Measurements from ENCODE around the gene AIFM1.

AIFM1 gene

GRCh38 chrX:130179170-130179569 lies 13.5 kb upstream of the AIFM1 start:
- TF ChIP-seq RAD21 (IDR thresholded peaks at IDR 0.05; ENCODE audit: low read depth) = no peak
- no peak for TF ChIP-seq NFIC (IDR thresholded peaks at IDR 0.05)
- no peak for TF ChIP-seq YY1 (IDR thresholded peaks at IDR 0.05; ENCODE audit: low read depth)
- TF ChIP-seq ZBTB7A (IDR thresholded peaks at IDR 0.05; ENCODE audit: low read depth) = no peak
- TF ChIP-seq CREB1 (IDR thresholded peaks at IDR 0.05; ENCODE audit: low read depth) = no peak
- TF ChIP-seq TCF12 (IDR thresholded peaks at IDR 0.05; ENCODE audit: low read depth) = no peak
- TF ChIP-seq EGR1 (IDR thresholded peaks at IDR 0.05) = no peak
- TF ChIP-seq FOXM1 (IDR thresholded peaks at IDR 0.05; ENCODE audit: borderline replicate concordance, low read depth) = no peak
- TF ChIP-seq EP300 (IDR thresholded peaks at IDR 0.05; ENCODE audit: borderline replicate concordance) = no peak
- TF ChIP-seq MAX (IDR thresholded peaks at IDR 0.05) = no peak
- no peak for TF ChIP-seq USF1 (IDR thresholded peaks at IDR 0.05)
- TF ChIP-seq CEBPB (IDR thresholded peaks at IDR 0.05) = no peak
- TF ChIP-seq TAF1 (IDR thresholded peaks at IDR 0.05; ENCODE audit: low read depth) = no peak
- no peak for TF ChIP-seq REST (IDR thresholded peaks at IDR 0.05; ENCODE audit: low read depth)
- no peak for TF ChIP-seq TEAD4 (IDR thresholded peaks at IDR 0.05)

- TF ChIP-seq RAD21 (IDR thresholded peaks at IDR 0.05; ENCODE audit: low read depth) = no peak
- TF ChIP-seq TCF12 (IDR thresholded peaks at IDR 0.05; ENCODE audit: low read depth) = no peak
- TF ChIP-seq EGR1 (IDR thresholded peaks at IDR 0.05) = no peak
- TF ChIP-seq EP300 (IDR thresholded peaks at IDR 0.05; ENCODE audit: borderline replicate concordance) = no peak
- TF ChIP-seq FOXM1 (IDR thresholded peaks at IDR 0.05; ENCODE audit: borderline replicate concordance, low read depth) = no peak
- TF ChIP-seq REST (IDR thresholded peaks at IDR 0.05; ENCODE audit: low read depth) = no peak
- no peak for TF ChIP-seq YY1 (IDR thresholded peaks at IDR 0.05; ENCODE audit: low read depth)
- TF ChIP-seq ZBTB7A (IDR thresholded peaks at IDR 0.05; ENCODE audit: low read depth) = no peak
- no peak for TF ChIP-seq NFIC (IDR thresholded peaks at IDR 0.05)
- TF ChIP-seq USF1 (IDR thresholded peaks at IDR 0.05) = no peak
- TF ChIP-seq TAF1 (IDR thresholded peaks at IDR 0.05; ENCODE audit: low read depth) = no peak
- no peak for TF ChIP-seq CREB1 (IDR thresholded peaks at IDR 0.05; ENCODE audit: low read depth)
- no peak for TF ChIP-seq TEAD4 (IDR thresholded peaks at IDR 0.05)
- TF ChIP-seq CEBPB (IDR thresholded peaks at IDR 0.05) = no peak
Observed at GRCh38 chrX:130176942-130177341, 11.3 kb upstream of the AIFM1 start.

GRCh38 chrX:130176354-130176776 lies 10.7 kb upstream of the AIFM1 start:
- TF ChIP-seq ZBTB7A (IDR thresholded peaks at IDR 0.05; ENCODE audit: low read depth) = no peak

GRCh38 chrX:130174937-130175336 lies 9.3 kb upstream of the AIFM1 start:
- TF ChIP-seq TAF1 (IDR thresholded peaks at IDR 0.05; ENCODE audit: low read depth) (no peak), CREB1 (IDR thresholded peaks at IDR 0.05; ENCODE audit: low read depth) (no peak), REST (IDR thresholded peaks at IDR 0.05; ENCODE audit: low read depth) (no peak), EGR1 (IDR thresholded peaks at IDR 0.05) (no peak), YY1 (IDR thresholded peaks at IDR 0.05; ENCODE audit: low read depth) (no peak), CEBPB (IDR thresholded peaks at IDR 0.05) (no peak), TCF12 (IDR thresholded peaks at IDR 0.05; ENCODE audit: low read depth) (no peak), USF1 (IDR thresholded peaks at IDR 0.05) (no peak), EP300 (IDR thresholded peaks at IDR 0.05; ENCODE audit: borderline replicate concordance) (no peak), ZBTB7A (IDR thresholded peaks at IDR 0.05; ENCODE audit: low read depth) (no peak), TEAD4 (IDR thresholded peaks at IDR 0.05) (no peak), MAX (IDR thresholded peaks at IDR 0.05) (no peak)

All from Ishikawa (cell line).